Endometrium (tissue), 2 donors: Measurements from ENCODE around the gene STARD7.

Experiments used
- FAIRE-seq: peaks from 2 replicates; lab custom pipeline; 2012; peaks lifted over from hg19 to GRCh38; lab: Jason Lieb, UNC
- donor health status: control.
- donor health status: control.

The STARD7 gene

DNA sequence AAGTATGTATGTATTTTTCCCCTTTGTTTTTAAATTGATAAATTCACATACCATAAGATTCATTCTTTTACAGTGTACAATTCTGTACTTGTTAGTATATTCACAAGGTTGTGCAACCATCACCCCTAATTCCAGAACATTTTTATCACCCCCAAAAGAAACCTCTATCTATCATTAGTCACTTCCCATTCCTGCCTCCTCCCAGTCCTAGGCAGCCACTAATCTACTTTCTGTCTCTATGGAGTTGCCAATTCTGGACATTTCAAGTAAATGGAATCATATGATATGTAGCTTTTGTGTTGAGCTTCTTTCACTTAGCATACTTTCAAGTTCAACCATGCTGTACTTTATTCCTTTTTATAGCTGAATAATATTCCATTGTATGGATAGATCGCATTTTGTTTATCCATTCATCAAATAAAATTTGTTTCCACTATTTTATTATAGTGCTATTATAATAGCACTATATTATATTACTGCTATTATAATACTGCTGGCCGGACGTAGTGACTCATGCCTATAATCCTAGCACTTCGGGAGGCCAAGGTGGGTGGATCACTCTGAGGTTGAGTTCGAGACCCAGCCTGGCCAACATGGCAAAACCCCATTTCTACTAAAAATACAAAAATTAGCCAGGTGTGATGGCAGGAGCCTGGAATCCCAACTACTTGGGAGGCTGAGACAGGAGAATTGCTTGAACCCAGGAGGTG lies 10.9 kb downstream of the STARD7 start:
- no peak for FAIRE-seq

DNA sequence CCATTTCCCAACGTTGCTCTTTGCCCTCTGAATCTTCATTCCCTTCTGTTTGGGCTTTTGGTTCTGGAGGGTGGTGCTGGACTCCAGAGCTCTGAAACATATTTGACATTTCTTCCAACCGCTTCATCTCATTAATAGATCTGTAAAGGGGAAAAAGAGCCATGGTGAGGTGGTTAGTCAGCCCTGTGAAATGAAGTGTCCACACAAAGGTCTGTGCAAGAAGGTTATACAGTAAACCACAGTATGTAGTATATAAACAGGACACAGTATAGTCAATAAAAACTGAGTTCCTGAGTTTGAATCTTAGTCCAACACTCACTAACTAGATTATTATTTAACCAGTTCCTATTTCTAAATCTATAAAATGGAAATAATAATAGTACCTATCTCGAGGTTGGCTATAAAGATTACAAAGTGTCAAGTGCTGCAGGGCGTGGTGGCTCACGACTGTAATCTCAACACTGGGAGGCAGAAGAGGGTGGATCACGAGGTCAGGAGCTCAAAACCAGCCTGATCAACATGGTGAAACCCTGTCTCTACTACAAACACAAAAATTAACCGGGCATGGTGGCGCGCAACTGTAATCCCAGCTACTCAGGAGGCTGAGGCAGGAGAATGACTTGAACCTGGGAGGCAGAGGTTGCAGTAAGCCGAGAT lies 13.1 kb downstream of the STARD7 start:
- FAIRE-seq, result no peak

- FAIRE-seq, result no peak
These were observed 16.5 kb downstream of the STARD7 start for GRCh38 chr2:96191937-96192670.

DNA sequence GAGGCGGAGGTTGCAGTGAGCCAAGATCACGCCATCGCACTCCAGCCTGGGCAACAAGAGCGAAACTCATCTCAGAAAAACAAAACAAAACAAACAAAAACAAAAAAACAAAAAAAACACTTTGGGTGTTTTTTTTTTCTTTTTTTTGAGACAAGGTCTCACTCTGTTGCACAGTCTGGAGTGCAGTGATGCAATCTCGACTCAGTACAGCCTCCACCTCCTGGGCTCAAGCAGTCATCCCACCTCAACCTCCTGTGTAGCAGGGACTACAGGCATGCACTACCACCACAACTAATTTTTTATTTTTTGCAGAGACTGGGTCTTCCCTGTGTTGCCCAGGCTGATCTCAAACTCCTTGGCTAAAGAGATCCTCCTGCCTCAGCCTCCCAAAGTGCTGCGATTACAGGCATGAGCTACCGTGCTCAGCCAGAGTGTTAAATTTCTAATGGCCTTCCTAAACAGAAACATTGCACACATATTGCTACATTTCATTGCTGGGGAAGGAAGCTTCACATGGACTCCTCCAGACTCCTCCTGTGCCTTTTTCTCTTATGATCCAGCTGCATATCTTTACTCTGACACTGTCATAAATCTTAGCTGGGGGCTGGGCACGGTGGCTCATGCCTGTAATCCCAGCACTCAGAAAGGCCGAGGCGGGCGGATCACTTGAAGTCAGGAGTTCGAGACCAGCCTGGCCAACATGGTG lies 19.7 kb downstream of the STARD7 start:
- FAIRE-seq, result no peak

GRCh38 chr2:96186562-96186961 lies 22.1 kb downstream of the STARD7 start:
- no peak for FAIRE-seq

DNA sequence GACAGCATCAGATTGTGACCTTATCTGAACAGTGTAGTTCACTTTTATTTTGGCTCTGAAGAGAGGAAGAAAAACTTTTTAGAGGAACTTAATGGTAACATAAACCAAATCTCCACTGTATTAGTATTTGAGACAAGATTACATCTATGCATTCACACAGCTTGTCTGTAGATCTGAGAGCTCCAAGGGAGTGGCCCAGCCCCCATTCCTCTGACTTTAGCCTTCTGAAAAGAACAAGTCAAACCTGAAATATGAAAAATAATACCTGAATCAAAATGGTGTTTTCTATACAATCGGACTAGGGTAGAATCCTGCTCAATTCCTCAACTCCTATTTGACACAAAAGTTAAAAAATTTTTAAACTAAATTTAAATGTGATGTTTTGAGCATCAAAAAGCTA lies 23.1 kb downstream of the STARD7 start:
- no peak for FAIRE-seq

- no peak for FAIRE-seq
These were observed 23.6 kb downstream of the STARD7 start for GRCh38 chr2:96184989-96185388.

GRCh38 chr2:96184188-96184587 lies 24.4 kb downstream of the STARD7 start:
- no peak for FAIRE-seq

- FAIRE-seq, result no peak
These were observed 27.1 kb downstream of the STARD7 start for GRCh38 chr2:96181529-96181928.

- FAIRE-seq, result no peak
These were observed 28.1 kb downstream of the STARD7 start for GRCh38 chr2:96180521-96180920.

- FAIRE-seq, result no peak
These were observed 28.6 kb downstream of the STARD7 start for GRCh38 chr2:96180002-96180401.

DNA sequence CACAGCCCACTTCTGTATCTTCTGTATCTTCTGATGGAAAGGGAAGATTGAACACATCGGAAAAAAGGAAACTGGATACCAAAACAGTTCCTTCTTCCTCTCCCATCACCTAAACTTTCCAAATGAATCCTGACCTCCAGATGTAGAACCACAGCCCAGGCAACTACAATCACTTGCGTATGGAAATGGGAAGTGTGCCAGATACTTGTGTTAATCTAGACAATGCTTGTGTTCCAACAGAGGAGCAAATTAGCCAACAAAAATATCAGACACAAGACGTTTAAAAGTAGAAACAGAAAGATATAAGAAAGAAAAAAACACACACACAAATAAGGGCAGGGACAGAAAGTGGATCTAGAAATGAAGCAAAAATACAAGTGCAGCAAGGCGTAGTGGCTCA lies 32.0 kb downstream of the STARD7 start:
- FAIRE-seq, result no peak

DNA sequence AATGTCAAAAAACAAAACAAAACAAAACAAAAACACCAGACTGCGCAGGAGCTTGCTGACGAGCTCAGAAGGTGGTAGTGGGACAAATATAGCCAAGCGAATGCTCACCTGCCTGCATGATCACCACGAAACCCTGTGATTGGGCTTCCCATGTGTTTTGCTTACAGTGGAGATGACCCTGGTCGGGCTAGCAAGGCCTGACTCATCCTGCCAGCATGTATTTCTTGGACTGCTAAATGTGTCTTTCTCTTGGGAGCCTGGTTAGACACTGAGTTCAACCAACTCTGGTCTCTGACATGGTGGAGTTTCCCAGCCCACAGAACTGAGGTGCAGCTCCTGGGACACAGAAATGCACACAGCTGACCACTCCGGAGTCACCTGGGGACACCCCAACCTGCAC lies 32.7 kb downstream of the STARD7 start:
- no peak for FAIRE-seq

- FAIRE-seq, result no peak
These were observed 34.1 kb downstream of the STARD7 start for GRCh38 chr2:96174251-96175144.

GRCh38 chr2:96171831-96172230 lies 36.8 kb downstream of the STARD7 start:
- FAIRE-seq, result no peak

GRCh38 chr2:96170626-96171025 lies 38.0 kb downstream of the STARD7 start:
- FAIRE-seq, result no peak

DNA sequence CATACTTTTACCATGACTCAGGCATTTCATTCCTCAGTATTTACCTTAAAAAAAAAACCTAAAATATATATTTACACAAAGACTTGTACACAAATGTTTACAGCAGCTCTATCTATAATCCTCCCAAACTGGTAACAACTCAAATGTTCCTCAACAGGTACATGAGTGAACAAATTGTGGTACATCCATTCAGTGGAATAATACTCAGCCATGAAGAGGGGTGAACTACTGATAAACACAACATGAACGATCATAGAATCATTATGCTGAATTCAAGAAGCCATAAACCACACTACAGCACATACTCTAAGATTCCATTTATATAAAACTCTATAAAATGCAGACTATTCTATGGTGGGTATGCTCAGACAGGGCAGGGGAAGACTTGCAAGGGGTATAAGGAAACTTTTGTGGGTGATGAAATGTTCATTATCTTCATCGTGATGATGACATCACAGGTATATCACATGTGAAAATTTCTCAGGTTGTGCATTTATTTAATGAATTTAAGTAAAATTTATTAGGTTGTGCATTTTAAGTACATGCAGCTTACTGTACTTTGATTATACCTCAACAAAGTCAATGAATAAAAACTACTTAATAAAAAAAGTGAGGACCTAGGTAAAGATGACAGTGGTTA lies 38.6 kb downstream of the STARD7 start:
- no peak for FAIRE-seq

GRCh38 chr2:96167407-96168013 lies 41.1 kb downstream of the STARD7 start:
- no peak for FAIRE-seq

GRCh38 chr2:96164459-96165184 lies 44.0 kb downstream of the STARD7 start:
- no peak for FAIRE-seq
